Activated gamma-delta T cell treated with Interleukin-2 at 50 U/mL for 16 hours (primary cell): ENCODE results near the gene TSSK6.
A peak's percentile ranks its signal among the peaks of the same experiment; 100 is the strongest.

Experiments used
- DNase-seq: peaks from one replicate; pipeline ENCODE4 v3.0.0-alpha.2; 2020

The TSSK6 gene

GRCh38 chr19:19529783-19530422, 14.6 kb upstream of the TSSK6 start:
- no peak for DNase-seq

GRCh38 chr19:19528721-19529490, 13.6 kb upstream of the TSSK6 start, which contains the start of gene YJEFN3:
YJEFN3 (plus strand) TSS chr19:19528911; CDS start chr19:19528933, 22 bp downstream.
- DNase-seq, result no peak

- DNase-seq, result no peak
Observed at GRCh38 chr19:19527674-19528625, 12.6 kb upstream of the TSSK6 start.

GRCh38 chr19:19527371-19527656, 12.0 kb upstream of the TSSK6 start:
- DNase-seq, result no peak

GRCh38 chr19:19526581-19527370, 11.4 kb upstream of the TSSK6 start:
- DNase-seq, result no peak

GRCh38 chr19:19525611-19526380, 10.4 kb upstream of the TSSK6 start:
- DNase-seq, result no peak

- DNase-seq, result no peak
Observed at GRCh38 chr19:19524053-19524452, 8.7 kb upstream of the TSSK6 start.

GRCh38 chr19:19523177-19523576, 7.8 kb upstream of the TSSK6 start:
- DNase-seq, result no peak

- DNase-seq, result no peak
Observed at GRCh38 chr19:19520989-19521388, 5.6 kb upstream of the TSSK6 start.

- no peak for DNase-seq
Observed at GRCh38 chr19:19517235-19517619, 1.9 kb upstream of the TSSK6 start.

- peak; percentile 94 for DNase-seq
Observed at GRCh38 chr19:19515642-19516519, 533 bp upstream of the TSSK6 start, which contains the start of gene NDUFA13. NDUFA13 (plus strand) TSS chr19:19516225; CDS start chr19:19516239, 14 bp downstream.

- no peak for DNase-seq
Observed at GRCh38 chr19:19514215-19514657, 1.1 kb downstream of the TSSK6 start.

- no peak for DNase-seq
Observed at GRCh38 chr19:19513682-19514081, 1.7 kb downstream of the TSSK6 start.

- DNase-seq, result no peak
Observed at GRCh38 chr19:19510432-19510831, 4.9 kb downstream of the TSSK6 start.

GRCh38 chr19:19508217-19508616, 7.1 kb downstream of the TSSK6 start:
- no peak for DNase-seq

- DNase-seq, result no peak
Observed at GRCh38 chr19:19507354-19507753, 8.0 kb downstream of the TSSK6 start.

- no peak for DNase-seq
Observed at GRCh38 chr19:19506592-19506991, 8.8 kb downstream of the TSSK6 start.

- no peak for DNase-seq
Observed at GRCh38 chr19:19505669-19506326, 9.6 kb downstream of the TSSK6 start.

GRCh38 chr19:19504754-19505668, 10.3 kb downstream of the TSSK6 start:
- DNase-seq, result no peak
